NCI-H1930 (cell line): Measurements from ENCODE around the gene SAXO1.
"Not testable (repeated sequence)": the region's sequence is repeated elsewhere in the genome, so short reads cannot be mapped to it uniquely, and the experiment has no call there.

ENCODE experiments used
- DNase-seq, 2 experiments: peaks; one replicate each; lab custom pipeline; 2025; lab: John Stamatoyannopoulos, UW

The SAXO1 gene

DNA sequence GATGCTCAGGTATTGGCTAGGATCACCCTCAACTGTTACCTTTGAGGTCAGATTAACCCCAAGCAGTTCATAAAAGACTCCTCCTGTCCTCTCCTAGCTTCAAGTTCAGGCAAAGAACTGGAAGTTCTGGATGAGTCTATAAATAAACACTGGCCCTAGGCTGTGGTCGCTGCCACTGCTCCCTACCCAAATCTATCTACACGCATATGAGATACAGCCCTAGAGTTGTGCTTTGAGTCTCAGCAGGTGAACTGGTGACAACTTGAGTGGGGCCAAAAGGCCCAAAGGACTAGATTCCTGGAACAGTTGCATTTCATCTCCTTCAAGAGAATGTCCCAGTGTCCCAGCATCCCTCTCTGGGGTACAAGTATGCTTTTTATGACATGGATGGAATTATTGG lies 62.6 kb downstream of the SAXO1 start:
- no peak for DNase-seq

DNA sequence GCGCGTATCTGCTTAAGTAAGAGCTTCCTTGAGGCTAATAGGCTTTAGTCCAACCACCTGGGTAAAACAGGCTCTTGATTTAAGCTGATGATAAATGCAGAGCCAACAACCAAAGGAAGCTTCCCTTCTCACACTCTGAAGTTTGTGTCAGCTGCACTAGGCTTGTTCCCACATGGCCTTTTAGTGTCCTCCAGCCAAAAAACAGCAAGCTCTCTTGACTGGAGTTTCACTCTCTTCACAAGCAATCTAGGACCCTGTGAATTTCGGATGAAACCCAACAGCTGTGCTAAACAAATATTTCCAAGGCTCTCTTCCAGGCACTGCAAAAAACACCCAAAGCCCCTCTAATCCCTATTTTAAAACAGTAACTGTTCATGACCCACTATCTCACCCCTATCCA lies 63.9 kb downstream of the SAXO1 start:
- no peak for DNase-seq

DNA sequence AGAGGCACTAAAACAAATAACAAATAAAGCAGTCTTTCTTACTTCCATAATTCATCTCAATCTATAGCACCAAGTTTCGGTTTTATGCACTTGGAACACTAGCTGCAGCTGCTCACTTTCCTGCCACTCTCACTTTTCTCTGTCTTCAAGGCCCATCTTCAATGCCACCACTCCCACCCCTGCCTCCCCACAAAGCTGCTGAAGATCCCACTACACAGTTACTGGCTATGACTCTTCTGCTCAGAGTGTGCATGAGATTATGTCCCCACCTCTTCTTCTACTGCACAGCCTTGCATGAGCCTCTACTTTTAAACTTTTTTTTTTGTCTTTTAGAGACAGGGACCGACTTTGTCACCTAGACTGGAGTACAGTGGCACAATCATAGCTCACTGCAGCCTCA lies 77.4 kb downstream of the SAXO1 start:
- DNase-seq: no peak

DNA sequence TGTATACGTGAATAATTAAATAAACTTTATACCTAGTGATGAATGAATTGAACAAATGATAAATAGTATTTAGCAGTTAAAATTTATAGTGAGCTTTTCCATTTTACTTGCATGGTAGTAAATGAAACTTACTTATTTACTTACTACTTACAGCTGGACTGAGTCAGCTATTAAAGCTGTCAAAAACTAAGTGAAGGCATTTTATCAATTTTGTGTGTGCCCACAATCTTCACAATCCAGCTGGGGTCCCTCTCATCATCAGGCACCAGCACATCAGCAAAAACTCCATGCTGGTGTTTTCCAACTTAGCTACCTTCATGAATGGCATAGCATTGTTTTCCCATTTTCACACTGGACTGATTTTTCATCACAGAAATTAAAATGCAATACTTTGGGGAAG lies 81.1 kb downstream of the SAXO1 start:
- DNase-seq: no peak

DNA sequence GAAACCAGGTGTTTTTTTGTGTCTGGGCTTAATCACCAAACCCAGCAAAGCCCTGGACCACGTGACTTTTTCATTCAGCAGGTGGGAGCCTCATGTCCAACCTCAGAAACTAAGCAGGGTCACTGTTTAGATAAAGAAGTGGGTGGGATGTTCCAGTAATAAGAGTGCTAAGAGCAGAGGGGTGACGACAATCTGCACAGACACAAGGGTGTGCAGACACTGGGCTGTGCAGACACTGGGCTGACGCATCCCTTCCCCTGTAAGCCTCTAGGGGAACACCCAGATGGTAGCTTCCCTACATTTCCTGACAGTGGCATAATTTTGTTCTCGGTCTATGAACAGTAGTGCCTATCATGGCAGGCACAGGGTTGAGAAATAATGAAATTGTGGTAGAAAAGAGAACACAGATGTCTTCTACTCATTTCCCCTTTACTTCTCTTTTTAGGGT lies 85.1 kb downstream of the SAXO1 start:
- DNase-seq: peak; percentile 14 to 21

DNA sequence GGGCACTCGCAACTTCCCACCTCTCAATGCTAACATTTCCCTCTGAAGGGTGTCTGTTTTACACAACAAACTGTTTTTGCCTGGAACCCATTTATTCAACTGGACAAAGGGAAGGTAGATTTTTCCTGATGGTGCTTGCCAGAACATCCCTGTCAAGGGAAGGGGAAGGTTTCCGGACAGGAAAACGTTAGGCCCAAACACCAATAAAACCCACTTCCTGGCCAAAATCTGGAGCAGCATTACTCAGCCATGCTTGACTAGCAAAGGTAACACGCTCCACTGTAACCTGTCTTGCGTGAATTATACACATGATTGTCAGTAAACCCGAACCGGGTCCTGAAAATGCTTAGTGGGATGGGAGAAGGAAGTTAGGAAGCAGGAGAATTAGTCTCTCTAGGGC lies 90.2 kb downstream of the SAXO1 start:
- no peak for DNase-seq

DNA sequence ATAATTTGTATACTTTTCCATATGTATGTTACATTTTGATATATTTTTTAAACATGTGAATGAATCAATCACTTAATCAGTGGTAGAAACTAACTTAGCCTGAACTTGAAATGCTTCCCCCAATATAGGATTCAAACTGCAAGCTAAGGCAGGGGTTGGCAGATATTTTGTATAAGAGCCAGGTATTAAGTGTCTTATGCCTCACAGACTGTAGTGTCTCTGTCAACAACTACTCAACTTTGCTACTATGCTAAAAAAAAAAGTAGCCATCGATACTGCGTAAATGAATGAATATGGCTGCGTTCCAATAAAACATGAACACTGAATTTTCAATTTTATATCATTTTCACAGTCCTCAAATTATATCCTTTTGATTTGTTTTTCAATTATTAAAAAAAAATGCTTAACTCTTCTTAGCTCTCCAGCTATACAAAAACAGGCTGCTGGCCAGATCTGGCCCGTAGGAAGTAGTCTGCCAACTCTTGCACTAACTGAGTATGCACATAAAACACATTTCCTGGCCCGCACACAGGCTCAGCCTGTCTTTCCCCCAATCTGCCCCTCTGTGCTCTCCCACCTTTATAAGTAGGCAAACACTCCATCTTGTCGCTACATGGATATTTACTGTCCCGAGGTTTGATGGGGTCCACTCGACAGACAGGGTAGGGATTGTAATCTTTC lies 91.8 kb downstream of the SAXO1 start:
- DNase-seq: no peak

DNA sequence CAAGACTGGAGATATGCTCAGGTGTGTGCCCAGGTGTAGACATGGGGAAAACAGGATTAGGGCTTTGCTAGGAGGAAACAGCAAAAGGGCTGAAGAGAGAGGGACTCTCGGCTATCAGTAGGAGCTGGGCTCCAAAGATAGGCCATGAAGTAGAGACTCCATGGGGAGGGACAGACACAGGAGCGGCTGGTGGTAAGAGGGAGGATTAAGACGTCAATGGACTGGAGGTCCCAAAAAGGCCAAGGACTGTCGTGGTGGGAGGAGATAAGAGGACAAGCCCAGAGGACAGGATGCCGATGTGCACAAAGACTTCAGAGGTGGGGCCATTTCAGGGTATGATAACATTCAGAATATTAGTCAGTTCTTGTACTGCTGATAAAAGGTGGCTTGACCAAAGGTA lies 93.1 kb downstream of the SAXO1 start:
- DNase-seq: no peak

DNA sequence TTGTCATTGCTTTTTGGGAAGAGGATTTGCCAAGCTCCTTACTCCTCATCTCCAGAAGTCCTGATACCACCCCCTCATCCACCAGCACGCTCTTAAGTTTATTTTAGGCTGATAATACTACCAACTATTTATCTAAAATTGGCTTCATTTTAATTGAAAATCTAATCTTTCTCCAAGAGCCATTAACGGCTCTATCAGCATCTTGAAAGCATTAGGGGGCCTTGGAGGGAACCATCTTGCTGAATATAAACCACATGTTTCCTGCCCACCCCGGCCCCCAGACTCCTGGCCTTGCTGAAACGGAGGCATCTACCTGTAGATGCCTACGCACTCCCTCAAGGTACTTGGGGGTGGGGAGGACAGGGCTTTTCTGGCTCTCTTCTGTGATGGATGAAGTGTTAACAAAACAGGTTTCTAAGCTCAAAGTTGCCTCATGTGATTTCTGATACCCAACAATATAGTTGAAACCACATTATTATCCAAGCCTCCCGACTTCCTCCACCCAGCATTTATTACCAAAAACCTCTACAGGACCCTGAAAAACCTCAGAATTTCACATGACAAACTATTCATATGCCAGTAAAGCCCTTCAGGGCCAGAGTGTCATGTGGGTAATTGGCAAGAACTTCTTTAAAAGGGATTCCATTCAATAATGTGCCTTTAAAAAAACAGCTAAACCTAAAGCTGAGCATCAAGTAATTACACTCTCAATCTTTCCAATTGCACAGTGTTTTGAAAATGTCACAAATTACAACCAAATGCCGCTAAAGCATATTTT lies 96.7 kb downstream of the SAXO1 start:
- no peak for DNase-seq

DNA sequence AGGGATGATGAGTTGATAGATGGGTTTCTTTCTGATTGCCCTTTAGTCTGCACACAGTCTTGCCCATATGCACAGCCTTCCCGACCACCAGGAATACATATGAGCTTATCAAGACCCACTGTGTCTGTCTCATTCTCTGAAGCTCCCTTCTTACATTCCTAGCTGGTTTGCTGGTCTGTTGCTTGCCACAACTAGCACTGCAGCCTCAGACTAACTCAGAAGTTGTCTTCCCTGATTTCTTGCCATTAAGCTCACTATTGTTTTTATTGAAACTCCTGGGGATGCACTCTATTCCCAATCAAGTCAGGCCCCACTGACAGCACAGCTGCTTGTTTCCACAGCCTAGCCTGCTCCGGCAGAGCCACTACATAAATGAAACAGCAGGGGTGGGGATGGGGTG lies 97.5 kb downstream of the SAXO1 start:
- DNase-seq: no peak

DNA sequence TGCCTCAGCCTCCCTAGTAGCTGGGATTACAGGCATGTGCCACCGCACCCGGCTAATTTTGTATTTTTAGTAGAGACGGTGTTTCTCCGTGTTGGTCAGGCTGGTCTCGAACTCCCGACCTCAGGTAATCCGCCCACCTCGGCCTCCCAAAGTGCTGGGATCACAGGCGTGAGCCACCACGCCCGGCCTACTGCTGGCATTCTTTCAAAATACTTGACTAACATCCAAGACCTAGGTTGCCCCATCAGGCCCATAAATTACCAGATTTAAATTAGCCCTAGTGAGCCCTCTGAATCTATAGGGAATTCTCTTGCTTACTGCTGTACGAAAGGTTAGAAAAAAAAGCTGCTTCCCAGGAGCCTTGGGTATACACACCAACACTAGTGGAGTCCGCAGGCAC lies 102.4 kb downstream of the SAXO1 start:
- DNase-seq: not testable (repeated sequence)

DNA sequence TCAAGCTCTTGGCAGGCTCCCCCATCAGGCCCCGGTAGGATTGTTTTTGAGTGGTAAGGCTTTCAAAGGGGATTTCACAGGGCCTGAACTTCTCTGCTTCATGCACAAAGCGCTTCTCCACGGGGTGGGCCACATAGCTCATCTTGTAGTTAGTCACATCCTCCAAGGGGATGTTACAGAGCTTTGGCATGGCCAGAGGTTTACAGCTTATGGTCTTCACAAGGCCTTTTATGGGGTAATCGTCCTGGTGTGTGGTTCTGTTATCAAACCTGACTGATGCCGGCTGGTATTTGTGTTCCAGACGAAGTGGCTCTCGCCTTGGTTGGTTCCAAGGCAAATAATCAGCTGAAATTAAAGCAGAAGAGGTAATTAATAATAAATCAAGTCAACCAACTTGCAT lies 104.3 kb downstream of the SAXO1 start:
- no peak for DNase-seq

DNA sequence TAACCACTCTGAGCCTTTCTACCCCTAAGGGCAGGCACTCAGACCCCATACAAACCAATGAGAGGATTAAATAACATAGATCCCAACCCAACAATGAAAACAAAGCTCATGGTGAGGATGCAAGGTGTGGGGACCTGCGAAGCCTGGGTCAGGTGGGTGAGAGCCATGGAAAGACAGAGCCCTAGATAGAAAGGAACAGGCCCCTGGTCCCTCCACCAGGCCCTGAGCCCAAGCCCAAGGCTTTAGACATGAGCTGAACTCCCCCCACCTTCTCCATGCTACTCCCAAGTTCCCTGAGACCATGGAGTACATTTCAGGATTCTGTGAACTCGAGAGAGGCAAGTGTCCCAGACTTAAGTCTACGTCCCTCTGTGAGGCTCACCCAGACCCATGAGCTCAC lies 106.5 kb downstream of the SAXO1 start:
- no peak for DNase-seq

DNA sequence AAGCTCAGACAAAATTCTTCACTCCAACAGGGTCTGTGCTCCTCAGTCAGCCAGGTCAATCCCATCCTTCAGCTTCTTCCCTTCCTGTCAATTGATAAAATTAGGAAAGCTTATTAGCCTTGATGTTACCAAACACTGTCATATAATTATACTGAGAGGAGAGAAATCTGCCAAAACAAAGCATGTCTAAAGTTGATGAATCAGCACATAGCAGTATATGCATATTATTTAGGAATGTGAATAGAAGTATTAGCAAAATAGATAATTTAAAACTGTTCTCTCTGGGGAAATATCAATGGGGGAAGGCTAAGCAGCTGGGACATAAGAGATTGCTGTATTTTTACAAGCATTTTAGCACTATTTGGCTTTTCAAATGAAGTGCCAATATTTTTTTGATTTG lies 107.1 kb downstream of the SAXO1 start:
- no peak for DNase-seq

DNA sequence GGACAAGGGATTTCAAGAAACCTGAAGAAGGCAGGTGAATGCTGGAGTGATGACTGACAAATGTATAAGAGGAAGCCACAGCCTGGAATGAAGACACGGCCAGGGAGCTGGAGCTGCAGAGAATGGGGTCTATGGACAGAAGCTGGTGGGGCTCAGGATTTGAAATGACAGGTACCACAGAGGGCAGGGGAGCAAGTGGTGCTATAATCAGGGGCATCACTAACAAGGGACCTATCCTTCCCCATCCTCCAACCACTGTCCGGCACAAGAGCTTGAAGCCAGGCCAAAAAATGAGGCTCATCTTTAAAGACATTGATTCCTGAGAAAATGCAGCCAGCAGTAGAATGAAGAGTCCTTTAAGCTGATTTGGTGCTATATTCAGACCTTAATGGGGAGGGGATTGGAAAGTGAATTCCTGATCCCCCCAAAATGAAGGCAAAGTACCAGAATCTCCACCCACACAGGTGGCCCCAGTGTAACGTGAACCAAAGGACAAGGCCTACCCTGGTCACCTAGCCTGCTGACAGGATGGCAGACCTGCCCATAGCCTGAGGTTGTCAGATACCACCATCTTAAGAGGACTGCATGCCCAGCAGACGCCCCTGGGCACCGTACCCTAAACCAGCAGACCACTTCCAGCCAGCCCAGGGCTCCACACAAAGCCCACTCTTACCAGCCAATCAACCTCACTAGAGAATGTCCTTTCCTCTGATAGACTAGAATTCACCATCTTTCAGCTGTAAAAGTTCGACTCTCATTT lies 109.2 kb downstream of the SAXO1 start:
- DNase-seq: no peak

DNA sequence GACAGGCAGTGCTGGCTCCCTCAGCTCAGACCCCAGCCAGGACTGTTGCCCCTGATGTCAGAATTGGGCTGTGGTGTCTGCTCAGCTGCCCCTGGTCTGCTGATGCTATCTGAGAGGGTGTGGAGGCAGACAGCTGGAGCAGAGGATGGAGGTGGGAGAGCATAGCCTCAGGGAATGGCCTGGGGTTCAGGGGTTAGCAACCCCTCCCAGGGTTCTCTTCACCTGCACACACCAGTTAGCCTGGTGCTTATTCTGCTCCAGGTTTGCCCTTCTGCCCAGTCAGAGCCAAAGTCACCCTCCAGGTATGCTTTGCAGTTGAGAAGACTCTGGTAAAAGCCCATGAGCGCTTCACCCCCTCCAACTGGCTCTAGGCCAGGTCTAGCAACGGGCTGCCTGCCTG lies 109.8 kb downstream of the SAXO1 start:
- DNase-seq: no peak

DNA sequence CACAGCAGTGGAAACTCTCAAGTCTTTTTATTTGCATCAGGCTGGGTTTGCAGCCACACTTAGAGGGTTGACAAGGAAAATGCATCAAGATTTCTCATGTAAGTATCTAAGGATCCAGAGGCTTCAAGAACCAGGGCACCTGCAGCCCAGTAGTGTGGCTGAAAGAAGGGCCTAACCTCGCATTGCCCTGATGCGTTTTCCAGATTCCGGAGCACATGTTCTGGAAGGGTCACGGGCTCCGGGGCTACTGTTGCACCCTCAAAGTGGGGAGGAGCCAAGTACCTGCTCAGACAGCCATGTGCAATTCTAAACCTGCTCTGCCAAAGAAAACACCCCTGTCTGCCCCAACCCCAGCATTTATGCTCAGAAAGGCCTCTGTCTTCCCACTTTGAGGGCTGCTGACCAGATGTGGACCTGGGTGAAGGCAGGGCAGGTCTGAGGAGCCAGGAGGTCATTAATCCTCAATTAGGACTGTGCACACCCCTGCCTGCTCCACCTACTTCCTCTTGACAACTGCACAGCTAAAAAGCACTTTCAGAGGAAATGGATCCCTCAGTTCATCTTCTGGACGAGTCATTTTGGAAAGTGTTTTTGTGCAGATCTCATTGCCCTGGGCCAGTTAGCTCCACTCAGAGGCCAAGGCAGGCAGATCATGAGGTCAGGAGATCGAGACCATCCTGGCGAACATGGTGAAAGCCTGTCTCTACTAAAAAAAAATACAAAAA lies 110.7 kb downstream of the SAXO1 start:
- DNase-seq: no peak

DNA sequence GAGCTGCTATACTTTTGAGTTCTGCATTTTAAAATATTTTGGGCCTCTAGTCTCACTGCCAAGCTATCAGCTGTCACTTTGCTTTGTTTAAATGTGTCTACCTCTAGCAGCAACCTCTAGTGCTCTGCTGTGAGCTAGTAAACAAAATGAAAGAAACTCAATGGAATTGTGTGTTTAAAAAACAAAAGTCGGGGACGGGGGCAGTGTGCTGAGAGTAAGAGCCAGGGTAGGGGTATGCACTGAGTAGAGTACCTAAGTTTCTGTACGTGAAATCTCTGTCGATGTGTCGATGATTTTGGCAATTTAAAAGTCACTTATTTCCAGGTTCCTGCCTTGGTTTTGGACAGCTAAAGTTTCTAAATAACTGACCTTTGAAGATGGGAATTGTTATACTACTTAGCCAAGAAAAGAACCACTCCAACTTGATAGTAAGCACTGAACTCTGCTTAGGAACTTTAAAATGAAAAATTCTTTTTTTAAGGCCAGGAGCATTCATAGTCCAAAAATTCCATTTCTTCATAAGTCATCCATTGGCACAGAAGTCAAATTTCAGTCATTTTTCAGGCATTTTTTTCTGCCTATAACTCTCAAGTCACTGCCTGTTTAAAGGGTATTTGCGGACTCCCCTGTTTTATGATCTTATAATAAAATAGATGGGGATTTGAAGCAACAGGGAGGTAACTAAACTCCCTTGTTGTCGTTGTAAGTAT lies 111.5 kb downstream of the SAXO1 start:
- no peak for DNase-seq

DNA sequence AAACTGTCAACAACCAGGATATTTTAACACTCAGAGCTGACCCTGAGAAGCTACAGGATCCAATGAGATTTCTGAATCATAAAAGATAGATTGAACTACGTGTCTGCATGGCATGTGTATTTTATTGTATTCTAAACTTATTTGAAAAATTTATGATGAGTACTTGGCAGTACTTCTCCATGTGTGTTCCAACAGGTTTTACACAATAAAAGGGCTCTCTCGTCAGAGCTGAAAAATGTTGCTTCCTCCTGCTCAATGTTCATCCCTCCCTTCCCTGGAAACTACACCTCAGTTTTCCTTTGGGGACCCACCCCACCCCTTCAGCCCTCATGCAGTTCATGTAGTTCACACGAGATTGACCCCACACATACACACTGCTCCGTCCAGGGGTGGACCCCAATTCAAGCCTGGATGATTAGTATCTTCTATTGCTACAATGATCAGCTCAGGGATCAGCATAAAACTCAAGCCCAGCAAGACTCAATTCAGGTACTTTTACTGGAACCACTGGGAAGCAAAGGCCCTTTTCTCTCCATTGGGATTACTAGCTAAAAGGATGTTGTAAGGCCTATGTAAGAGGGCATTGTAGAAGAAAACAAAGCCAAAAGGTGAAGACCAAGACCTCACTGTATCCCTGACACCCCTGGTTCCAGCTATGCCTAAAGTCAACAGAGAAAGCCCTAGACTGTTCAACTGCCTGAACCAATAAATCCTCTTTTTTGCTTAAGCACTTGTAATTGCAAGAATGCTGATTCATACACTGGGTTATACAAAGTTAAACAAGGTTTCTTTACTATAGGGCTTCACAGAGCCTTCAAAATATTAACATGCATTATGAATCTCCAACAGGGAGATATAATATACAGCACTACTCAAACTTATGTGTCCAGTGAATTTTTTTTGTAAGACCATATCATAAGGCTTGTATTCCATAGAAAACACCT lies 112.6 kb downstream of the SAXO1 start:
- DNase-seq: no peak

DNA sequence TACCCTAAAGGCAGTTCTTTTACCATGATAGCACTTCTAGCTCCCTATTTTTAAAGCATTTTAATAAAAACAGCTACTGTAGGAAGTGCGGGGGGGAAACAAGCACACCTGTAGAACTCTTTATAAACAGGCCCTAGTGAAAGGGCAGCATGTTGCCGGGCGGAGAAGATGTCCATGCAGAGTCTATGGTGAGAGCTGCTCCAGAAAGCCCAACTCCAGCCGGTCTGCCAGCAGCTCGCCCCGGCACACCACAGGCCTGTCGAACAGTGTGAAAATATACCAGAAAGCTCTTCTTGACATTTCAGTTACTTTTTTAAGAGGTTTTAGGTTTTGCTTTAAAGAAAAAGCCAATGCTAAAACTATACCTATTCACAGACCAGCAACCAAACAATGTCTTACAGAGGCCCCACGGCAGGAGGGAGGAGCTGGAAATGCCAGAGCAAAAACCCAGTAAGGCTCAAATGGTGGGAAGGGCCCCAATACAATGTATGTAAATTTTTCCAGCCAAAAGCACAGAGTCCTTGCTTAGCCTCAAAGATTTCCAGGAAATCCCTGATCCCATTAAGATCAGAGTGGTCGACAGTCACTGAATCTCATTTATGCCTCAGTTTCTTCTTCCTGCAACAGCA lies 121.2 kb downstream of the SAXO1 start:
- no peak for DNase-seq
